Stimulated activated CD4-positive, alpha-beta T cell treated with anti-CD3 and anti-CD28 coated beads, Interleukin-4, amount 100 ng/mL, for 24 hours (primary cell): ENCODE results near the gene MAP3K7CL.

Experiments used
- DNase-seq: peaks from one replicate; pipeline ENCODE4 v3.0.0-alpha.2; 2020

MAP3K7CL gene, protein sequence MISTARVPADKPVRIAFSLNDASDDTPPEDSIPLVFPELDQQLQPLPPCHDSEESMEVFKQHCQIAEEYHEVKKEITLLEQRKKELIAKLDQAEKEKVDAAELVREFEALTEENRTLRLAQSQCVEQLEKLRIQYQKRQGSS

DNA sequence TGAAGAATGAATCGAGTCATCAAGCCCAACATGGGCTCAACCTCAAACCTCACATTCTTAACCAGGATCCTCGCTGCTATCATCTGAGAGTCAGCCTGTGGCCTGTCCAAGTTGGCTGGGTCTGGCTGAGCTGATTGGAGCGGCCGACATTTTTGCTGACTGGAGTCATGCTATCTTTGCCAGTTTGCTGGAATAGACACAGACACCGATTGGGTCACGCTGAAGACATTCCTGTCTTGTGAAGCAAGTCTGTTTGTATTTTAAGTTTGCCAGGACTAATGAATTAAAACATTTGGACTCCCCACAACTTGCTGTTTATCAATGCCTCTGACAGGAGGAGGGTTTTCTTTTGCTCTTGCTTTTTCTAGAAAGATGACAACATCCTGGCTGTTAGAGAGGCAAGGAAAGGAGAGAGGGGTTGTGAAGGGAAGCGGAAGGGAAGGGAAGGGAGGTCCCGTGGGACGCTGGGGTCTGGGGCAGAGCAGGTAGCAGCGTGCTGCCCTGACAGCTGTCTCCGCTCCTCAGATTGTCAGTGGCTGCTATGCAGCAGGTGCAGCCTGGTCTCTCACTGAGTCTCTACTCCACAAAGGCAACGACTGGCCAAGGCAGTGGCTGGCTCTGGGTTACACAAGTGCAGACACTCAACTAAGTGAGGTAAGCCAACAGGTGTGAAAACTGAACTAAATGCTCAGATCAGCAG, at the start of gene MAP3K7CL:
TSS of gene MAP3K7CL (plus strand) at position 375 of the 700 bp plus-strand sequence. CDS start 2,701 bp downstream, outside the sequence.
- DNase-seq = no peak

DNA sequence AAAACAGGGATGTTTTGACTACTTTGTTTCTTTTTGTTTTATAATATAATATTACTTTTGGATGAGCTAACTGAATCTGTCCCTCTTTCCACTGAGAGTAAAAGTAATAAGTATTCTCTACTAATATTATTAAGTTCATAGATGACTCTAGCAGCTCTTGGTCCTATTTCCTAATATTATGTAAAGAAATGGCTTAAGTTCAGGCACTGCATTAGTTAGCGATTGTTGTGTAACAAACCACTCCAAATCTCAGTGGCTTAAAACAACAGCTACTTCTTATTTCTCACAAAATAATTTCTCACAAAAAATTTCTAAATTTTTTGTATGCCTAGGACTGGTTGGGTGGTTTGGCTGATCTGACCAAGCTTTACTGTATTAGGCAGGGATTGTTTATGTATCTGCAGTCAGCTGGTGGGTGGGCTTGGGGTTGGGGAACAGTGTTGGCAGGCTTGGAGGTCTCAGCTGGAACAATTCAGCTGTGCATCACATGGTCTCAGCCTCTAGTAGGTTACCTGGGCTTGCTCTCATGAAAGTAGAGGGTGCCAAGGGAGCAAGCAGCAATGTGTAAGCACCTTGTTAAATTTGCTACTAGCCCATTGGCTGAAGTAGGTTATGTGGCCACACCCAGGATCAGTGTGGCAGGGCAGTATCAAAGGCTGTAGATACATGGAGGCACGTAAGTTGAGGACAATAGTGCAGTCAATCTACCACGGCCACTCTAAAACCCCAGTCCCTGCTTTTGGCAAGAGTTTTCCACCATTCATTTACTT, 48.2 kb upstream of the MAP3K7CL start:
- DNase-seq = no peak

DNA sequence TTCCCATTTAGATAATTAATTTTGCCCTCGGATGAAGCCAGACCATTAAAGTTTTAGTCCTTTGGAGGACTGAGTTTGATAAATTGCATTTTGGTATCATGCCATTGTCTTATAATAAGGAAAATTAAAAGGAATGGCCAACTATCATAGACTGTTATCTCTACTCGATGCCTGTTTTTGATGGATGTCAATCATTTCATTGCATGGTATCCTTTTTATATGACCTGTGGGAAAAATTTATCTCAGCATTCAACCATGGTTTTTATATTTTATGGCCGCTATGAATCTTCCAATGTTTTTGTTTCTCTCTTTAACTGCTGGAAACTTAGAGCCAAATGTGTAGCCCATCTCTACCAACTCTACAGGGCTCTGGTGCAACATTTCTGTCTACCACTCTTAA, 47.1 kb upstream of the MAP3K7CL start:
- no peak for DNase-seq

DNA sequence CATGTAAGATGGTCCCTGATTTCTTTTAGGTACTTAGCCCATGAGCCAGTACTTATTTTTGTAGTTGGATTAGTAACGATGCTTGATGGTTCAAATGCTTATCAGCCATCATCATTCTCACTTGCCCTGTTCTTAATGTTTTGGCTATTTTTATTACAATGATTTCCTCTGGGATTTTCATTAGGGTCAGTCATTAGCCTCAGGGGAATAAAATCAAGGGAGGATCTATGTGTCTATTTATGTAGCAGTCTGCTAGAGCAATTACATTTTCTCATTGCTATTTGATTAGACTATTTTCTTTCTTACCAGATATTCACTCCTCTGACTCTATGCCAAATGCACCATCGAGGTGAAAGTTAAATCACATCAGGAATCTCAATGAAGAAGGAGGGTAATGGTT, 46.1 kb upstream of the MAP3K7CL start:
- DNase-seq = no peak

DNA sequence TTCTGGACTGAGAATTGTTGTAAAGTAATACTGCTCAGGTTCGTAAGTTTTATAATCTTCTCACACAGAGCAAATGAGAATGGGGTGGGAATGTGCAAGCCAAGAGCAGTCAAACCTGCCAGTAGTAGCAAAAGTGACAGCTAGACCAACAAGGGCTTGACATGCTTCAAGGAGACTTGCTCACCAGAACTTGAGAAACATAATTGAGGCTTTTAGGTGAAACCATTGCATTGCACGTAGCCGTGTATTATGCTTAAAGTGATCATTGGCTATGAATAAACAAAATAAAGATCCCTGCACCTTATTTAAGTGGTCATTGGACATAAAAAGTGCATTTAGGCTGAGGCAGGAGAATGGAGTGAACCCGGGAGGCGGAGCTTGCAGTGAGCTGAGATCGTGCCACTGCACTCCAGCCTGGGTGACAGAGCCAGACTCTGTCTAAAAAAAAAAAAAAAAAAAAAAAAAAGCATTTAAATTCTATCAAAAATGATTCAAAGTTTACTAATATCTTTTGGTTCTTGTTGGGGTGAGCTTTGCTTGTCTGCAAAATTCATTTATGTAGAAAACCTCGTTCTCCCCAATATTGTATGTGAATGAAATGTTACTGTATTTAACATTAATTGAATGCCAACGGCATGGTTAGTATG, 45.2 kb upstream of the MAP3K7CL start:
- no peak for DNase-seq

DNA sequence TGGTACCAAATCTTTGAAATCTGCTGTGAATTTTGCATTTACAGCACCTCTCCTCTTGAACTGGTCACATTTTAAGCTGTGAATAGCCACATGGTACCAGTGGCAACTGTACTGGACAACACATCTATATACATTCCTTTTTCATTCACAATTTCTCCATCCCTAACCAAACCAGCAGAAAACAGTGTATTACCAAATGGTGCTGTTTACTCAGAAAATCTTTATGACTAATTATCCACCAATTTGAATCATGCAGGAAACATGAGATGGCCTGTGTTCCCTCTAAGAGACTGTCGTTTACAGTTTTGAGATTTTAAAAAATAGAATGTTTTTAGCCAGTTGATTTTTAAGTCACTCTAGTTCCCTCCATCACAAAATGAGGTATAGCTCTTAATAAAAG, 39.4 kb upstream of the MAP3K7CL start:
- DNase-seq = no peak

DNA sequence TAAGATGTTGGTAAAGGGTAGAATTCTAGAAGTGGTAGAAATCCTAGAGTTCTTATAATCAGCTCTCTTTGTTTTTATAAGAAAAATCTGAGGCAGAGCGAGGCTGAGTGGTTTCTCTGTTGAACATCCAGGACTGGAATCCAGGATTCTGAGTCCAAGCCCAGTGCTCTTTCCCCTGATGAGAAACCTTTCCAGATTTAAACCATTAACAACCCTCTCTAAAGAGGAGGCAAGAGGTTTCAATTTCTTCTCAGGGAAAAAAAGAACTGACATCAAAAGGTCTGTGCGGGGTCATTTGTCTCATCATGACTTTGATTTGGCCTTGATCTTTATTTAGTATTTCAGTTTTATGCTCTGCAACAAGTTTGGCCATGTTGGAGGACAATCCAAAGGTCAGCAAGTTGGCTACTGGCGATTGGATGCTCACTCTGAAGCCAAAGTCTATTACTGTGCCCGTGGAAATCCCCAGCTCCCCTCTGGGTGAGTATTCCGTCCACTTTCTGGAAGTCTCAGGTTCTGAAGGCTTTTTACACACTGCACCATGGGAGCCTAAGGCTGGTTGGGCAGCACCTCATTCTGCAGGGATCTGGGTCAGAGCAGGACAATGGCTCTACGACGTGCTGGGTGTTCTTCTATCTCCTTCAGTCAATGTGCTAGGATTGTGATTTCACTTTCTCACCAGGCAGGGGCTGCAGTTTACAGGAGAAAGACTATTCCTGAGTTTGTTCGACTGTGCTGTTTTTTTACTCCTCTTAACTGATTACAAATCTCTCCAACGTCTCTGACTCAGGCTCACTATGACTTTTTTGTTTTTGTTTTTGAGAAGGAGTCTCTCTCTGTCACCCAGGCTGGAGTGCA, 38.1 kb upstream of the MAP3K7CL start:
- no peak for DNase-seq

DNA sequence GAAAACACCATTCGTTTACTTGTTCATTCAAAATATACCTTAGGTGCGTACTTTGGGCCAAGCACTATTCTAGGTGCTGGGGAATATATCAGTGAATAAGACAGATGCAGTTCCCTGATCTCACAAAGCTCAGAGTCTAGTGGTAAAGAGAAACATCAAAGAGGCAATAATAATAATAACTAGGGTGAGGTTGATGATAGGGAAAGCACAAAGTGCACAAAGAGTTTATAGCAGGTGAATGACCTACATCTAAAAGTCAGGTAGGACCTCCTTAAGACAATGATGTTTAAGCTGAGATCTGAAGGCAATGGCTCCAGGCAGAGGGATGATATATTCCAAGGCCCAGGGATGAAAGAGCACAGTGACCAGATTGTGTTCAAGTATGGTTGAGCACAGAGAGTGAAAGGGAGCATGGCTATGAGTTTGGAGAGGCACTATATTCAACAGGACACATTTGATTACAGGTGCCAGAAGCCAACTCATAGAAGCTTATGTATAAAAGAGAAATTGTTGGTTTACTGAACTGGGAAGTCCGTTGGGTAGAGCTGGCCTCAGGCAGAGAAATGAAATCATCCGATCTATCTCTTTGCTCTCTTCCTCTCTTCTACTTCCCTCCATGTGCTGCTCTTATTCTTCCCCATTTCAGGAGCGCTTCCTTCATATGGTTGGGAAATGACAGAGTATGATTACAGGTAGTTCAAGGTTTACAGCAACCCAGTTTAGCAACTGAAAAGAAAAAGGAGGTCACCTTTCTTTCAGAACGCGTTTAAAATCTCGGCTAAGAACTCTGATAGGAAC, 34.0 kb upstream of the MAP3K7CL start:
- no peak for DNase-seq

DNA sequence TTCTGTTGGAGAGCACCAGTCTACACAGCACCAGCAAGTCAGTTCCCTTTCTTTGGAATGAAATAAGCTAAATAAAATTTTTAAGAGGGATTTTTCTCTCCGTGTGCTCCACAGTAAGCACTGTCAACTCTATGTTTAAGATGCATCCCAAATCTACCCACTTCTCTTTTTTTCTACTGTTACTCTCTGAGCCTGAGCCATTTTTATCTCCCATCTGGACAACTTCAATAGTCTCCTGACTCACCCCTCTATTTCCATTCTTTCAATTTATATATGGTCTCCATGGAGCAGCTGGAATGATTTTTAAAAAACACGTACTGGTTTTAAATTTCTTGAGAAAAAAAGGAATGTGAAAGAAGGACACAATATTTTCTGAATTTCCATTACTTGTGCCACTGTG, 32.3 kb upstream of the MAP3K7CL start:
- DNase-seq = no peak

DNA sequence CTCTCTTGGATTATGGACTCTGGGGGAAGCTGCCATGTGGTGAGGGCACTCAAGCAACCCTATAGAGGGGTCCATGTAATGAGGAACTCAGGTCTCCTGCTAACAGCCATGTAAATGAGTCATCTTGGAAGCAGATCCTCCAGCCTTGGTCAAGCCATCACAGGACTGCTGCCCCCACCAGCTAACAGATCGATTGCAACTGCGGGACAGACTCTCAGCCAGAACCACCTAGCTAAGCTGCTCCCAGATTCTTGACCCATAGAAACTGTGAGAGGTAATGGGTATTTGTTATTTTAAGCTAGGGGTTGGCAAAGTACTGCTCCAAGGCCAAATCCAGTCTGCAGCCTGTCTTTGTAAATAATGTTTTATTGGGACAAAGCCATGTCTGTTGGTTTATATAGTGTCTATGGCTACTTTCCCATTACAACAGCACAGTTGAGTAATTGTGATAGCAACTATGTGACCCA, 27.6 kb upstream of the MAP3K7CL start:
- no peak for DNase-seq

DNA sequence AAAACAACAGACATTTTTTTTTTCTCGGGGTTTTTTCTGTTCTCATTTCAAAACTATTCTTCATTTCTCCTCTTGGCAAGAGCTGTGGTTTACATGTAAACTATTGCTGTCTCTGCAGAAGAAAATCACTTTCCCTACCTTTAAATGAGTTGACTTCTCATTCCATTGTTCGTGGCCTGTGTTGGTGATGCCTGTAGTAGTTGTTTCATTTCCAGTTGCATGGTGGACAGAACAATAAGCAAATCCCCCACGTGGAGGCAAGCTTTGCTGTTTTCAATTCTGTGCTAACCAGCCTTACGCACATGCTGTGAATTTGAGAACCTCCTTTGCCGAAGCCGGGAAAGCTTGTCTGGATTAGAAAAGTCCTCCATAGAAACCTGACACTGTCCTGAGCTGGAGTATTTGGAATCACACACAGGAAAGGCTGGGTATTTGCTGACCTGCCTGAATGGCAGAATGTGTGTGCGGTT, 26.2 kb upstream of the MAP3K7CL start:
- no peak for DNase-seq

DNA sequence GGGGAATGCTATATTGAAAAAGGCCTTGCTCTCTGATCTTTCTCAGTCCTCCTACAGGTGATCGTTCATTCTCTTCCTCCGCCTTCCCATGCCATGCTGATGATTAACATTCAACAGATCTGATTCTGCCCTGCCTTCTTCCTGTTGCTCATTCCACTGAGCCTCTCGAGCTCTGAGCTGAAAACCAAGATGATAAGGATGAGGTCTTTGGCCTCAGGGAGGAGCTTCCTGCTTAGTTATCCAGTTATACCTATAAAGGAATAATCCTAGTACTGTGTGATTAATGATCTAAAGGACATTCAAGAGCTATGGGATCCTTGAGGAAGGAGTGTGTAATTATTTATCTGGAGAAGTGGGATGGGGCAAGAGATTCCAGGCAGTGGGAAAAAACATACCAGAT, 25.2 kb upstream of the MAP3K7CL start:
- DNase-seq = no peak

DNA sequence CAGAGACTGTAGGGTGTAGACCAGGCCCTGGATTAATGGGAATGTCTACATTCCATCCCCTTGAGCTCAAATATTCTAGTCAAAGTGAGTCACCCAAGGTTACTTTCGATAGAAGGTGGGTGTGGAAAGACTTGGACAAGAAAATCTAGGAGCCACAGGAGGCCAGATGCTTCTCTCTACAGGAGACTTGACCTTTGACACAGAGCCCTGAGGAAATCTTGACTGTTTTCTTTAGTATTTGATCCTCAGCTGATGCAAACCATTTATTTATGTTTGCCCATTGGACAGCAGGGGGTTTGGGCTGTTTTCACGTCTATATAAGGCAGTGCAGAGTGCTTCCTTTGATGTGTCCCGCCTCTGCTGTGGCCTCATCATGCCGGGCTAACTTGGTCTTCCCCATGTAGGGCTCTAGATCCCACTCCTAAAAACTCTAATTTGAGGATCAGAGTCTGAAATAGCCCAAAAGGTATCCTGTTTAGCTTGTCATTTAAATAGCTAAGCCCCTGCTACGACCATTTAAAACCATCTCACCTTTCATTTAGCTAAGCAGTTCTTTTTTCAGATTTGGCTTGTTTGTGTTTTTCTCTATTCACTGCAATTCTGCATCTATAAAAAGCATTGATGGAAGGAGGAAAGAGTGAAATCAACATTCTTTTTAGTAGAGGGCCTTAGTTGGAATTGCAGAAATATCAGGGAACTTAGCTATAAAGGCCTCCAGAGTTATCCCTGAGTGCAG, 15.5 kb upstream of the MAP3K7CL start:
- no peak for DNase-seq

DNA sequence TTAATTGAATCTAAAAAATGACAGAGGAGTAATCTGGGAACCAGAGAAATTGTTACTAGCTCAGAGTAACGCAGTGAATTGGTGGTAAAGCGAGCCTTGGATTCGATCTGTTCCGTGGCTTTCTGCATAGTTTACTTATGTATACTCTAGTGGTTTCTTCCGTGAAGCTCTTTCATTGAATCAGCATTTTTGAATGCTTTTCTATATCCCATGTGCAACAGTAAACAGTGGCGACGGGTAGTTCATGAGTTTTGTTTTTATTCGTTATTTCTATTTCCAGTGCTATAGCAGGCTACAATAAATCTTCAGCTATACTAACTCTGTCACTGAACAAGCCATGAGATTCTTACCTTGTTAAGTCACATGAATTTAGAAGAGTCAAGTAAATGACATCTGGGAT, 14.5 kb upstream of the MAP3K7CL start:
- no peak for DNase-seq

DNA sequence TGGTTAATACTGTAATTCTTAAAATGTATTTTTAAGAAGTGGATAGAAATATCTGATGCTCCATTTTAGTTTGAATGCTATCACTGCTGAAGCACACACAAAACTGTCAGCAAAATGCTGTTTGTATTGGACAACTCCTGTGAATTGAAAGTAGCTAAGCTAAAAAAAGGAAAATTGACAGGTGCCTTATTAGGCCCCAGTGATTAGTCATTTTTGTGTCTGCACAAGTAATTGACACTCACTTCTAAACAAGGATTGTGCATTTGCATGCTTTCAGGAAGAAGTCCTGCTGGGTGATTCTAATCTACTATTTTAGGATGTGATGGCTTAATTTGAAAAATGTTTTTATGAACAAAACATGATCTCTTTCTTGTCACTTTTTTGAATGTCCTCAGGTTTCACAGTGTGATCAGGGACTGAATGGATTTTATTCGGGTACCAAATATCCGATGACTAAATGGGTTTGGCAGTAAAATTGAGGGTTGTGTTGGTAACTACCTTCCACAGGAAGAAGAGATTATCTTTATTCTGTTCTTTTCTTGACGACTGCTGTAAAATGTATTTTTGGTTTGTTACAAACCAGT, 13.0 kb upstream of the MAP3K7CL start:
- DNase-seq = no peak

DNA sequence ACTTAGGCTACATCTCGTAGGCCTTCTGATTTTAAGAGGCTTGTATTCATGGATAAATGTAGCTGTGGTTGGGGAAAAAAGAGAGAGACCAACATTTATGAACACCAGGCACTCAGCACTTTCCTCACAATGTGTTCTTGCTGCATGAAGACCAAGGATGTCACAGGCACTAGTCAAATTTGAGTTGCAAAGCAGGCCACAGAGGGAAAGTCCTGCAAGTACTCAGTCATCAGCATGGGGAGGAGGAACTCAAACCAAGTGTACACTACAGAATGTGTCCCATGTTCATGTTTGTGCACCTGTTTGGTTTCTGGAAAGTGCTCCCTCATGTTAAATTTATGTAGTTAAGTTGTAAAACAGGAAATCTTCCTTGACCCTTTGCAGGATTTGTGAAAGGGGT, 8.7 kb upstream of the MAP3K7CL start:
- DNase-seq = no peak

DNA sequence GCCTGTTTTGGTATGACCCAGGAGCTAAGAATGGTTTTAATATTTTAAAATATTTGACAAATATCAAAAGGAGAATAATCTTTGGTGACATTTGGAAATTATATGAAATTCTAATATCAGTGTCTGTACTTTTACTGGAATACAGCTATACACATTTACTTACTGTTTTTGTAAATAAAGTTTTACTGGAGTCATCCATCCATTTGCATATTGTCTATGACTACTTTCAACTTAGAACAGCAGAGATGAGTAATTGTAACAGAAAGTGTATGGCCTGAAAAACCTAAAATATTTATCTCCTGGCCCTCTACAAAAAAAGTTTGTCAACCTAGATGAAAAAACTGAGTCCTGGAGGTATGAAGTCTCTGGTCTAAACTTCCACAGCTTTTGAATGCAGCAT, 5.8 kb upstream of the MAP3K7CL start:
- no peak for DNase-seq

DNA sequence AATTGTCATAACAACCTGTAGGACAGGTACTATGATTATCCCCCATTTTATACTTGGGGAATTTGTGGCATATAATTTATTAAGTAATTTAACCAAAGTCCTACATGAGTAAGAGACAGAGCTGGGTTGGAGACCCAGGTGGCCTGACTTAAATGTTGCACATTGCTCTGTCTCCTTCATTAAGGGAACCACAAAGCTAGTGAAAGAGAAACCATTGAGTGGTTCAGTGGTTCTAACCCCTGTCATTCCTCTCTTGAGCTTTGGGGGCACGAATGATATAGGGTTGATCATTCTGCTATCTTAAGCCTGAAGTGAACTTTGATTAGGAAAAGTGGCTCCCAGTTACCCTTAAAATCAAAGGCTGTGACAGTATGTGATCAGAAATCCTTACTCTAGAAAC, 5.3 kb upstream of the MAP3K7CL start:
- no peak for DNase-seq

DNA sequence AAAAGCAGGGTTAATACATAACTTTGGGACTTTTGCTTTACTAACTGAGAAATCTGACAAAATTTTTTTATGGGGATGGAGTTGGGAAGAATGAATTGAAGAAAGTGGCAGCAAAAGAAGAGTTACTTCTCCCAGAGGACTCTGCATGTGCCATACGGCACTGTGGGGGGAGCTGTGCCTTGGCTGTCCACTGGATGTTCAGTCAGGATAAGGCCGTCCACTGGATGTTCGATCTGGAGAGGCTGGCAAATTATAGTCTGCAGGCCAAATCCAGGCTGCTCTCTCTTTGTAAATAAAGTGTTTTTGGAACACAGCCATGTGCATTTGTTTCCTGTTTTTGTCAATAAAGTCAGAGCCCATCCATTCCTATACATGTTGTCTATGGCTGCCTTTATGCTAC, 4.5 kb upstream of the MAP3K7CL start:
- no peak for DNase-seq

DNA sequence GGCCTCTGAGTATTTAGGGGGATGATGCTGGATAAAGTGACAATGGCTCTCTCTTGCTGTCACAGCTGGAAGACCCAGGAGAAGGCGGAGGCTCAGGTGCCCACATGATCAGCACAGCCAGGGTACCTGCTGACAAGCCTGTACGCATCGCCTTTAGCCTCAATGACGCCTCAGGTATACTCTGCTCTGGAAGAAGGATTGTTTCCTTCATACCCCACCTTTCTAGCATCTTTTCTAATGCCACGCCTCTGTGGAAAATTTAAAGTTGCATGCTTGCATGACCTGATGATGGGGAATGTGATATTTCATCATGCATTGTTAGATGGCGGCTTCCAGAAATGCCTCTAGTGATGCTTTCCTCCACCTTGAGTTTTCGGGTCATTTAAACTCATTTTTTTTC, 2.8 kb downstream of the MAP3K7CL start:
- no peak for DNase-seq

DNA sequence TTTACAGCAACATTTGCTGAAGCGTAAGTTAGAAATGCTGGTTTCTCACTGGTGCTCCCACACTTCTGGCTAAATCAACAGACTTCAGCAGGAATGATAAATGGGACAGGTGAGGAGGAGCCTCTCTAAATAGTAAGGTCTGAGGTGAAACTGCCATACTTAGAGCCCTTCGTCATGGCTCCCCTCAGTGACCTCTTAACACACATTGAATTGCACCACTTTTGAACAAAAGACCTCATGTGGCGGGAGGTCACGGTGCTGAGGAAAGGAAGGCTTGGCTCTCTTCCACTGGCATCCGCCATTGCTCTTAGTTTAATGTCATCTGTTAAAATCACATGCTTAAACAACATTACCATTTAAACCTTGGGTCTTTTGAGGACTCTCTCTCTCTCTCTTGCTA, 3.4 kb downstream of the MAP3K7CL start:
- DNase-seq = no peak
